HS-27A (cell line): Measurements from ENCODE around the gene MBNL1.

Experiments
- DNase-seq: peaks from one replicate; pipeline ENCODE4 v3.0.0-alpha.2; 2012; ENCODE audit warnings: low read depth, missing footprints

Gene MBNL1

GRCh38 chr3:152276681-152277080, 8.0 kb downstream of the MBNL1 start:
- no peak for DNase-seq

- no peak for DNase-seq
Observed at GRCh38 chr3:152277198-152277597, 8.5 kb downstream of the MBNL1 start.

- DNase-seq, result no peak
Observed at GRCh38 chr3:152278756-152279427, 10.2 kb downstream of the MBNL1 start.

- DNase-seq, result no peak
Observed at GRCh38 chr3:152279479-152279878, 10.8 kb downstream of the MBNL1 start.

GRCh38 chr3:152280539-152280938, 11.8 kb downstream of the MBNL1 start:
- DNase-seq, result no peak

- DNase-seq, result no peak
Observed at GRCh38 chr3:152281133-152281713, 12.5 kb downstream of the MBNL1 start.

GRCh38 chr3:152282813-152283212, 14.1 kb downstream of the MBNL1 start:
- DNase-seq, result no peak

- DNase-seq, result no peak
Observed at GRCh38 chr3:152283492-152284381, 15.0 kb downstream of the MBNL1 start.

- DNase-seq, result no peak
Observed at GRCh38 chr3:152284906-152285305, 16.2 kb downstream of the MBNL1 start.

- no peak for DNase-seq
Observed at GRCh38 chr3:152285509-152285908, 16.8 kb downstream of the MBNL1 start.

- DNase-seq, result no peak
Observed at GRCh38 chr3:152287898-152288576, 19.3 kb downstream of the MBNL1 start.

GRCh38 chr3:152288681-152289080, 20.0 kb downstream of the MBNL1 start:
- no peak for DNase-seq

GRCh38 chr3:152289708-152290107, 21.0 kb downstream of the MBNL1 start:
- no peak for DNase-seq

- DNase-seq, result no peak
Observed at GRCh38 chr3:152290374-152290773, 21.6 kb downstream of the MBNL1 start.

- no peak for DNase-seq
Observed at GRCh38 chr3:152291238-152291637, 22.5 kb downstream of the MBNL1 start.

GRCh38 chr3:152291649-152292066, 22.9 kb downstream of the MBNL1 start:
- no peak for DNase-seq

GRCh38 chr3:152292366-152292765, 23.6 kb downstream of the MBNL1 start:
- DNase-seq, result no peak

- no peak for DNase-seq
Observed at GRCh38 chr3:152293347-152294006, 24.7 kb downstream of the MBNL1 start.

GRCh38 chr3:152295344-152295743, 26.6 kb downstream of the MBNL1 start:
- no peak for DNase-seq

- no peak for DNase-seq
Observed at GRCh38 chr3:152295806-152296205, 27.1 kb downstream of the MBNL1 start.

GRCh38 chr3:152296382-152296781, 27.7 kb downstream of the MBNL1 start:
- no peak for DNase-seq

GRCh38 chr3:152296971-152297370, 28.2 kb downstream of the MBNL1 start:
- no peak for DNase-seq
